T-helper 1 cell treated with Interleukin-12 subunit alpha and Interleukin-12 subunit beta and Interleukin-4 antibody, amounts not matched to agents 30 μg/mL and 1 μg/mL, for 36 hours (primary cell): ENCODE measurements around the gene MRPL10.

ENCODE experiments used
- H3K27ac Mint-ChIP-seq: one replicate; pipeline ENCODE4 v1.8.0; 2021; ENCODE audit warnings: mild to moderate bottlenecking, mixed read lengths
- H3K27me3 Mint-ChIP-seq: one replicate; pipeline ENCODE4 v1.8.0; 2021; ENCODE audit warnings: low read depth, mixed read lengths
- H3K36me3 Mint-ChIP-seq: one replicate; pipeline ENCODE4 v1.8.0; 2021; ENCODE audit warnings: low read depth, mixed read lengths
- H3K4me1 Mint-ChIP-seq: one replicate; pipeline ENCODE4 v1.8.0; 2021; ENCODE audit warnings: low read depth, mixed read lengths
- H3K4me3 Mint-ChIP-seq: one replicate; pipeline ENCODE4 v1.8.0; 2021; ENCODE audit warnings: mild to moderate bottlenecking, moderate library complexity, mixed read lengths
- H3K9me3 Mint-ChIP-seq: one replicate; pipeline ENCODE4 v1.8.0; 2021; ENCODE audit warnings: mixed read lengths

MRPL10 gene

DNA sequence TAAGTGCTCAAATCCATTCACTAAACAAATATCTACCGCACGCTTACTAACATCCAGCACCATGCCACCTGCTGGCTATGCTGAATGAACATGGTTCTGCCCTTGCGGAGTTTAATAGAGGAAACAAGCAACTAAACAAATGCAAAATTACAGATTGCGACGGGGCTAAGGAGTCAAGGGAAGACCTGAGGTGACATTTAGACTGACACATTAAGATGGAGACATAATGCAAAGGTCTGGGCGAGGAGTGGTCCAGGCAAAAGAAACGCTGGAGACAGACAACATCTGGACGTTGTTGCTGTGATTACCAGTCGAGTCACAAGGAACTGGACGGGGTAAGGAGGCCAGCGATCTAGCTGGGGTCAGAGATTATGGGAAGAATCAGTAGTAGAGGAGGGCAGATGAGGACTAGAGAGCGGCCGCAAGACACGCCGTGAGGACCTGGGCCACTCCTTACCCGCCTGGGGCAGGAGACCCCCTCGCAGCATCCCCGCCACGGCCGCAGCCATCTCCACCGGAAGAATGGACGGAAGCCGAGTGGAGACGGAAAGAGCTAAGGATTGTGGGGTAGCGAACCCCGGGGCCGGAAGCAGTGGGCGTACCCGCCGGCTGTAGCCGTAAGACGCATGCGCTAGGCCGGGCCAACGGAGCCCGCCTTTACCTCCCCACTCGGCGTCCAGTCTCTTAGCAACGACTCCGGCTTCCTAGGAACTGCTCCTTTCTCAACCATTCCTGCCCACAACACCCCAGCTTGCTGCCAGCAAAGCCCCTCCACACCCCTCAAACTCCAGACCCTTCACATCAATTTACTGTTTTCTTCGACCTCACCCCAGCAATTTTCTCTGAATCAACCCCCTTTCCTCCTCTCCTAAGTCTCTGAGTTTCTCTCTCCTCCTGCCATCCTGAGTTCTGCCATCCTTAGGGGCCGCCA is at the start of gene MRPL10, which contains the start of gene LRRC46:
MRPL10 (minus strand) TSS at position 539 of the 931 bp plus-strand sequence; CDS start at position 509, 30 bp downstream.
LRRC46 (plus strand) TSS at position 668 of the 931 bp plus-strand sequence. CDS start 320 bp downstream, outside the sequence.
- Mint-ChIP-seq H3K27me3 (no peaks in the 10 kb centered on the region), H3K27ac (peak within 1 kb of the TSS; percentile 95), H3K4me3 (peak within 1 kb of the TSS; percentile 97), H3K36me3 (peaks cover 15% of the 10 kb centered on the region), H3K4me1 (peaks cover 32% of the 10 kb centered on the region), H3K9me3 (no peaks in the 10 kb centered on the region)

- no peak overlapping the region for H3K27ac Mint-ChIP-seq
- peaks cover 15% of the 10 kb centered on the region for H3K4me1 Mint-ChIP-seq
- no peaks in the 10 kb centered on the region for H3K36me3 Mint-ChIP-seq
- no peak overlapping the region for H3K4me3 Mint-ChIP-seq
- peaks cover 33% of the 10 kb centered on the region for H3K27me3 Mint-ChIP-seq
- no peaks in the 10 kb centered on the region for H3K9me3 Mint-ChIP-seq
Observed at GRCh38 chr17:47879776-47880454, 48.6 kb upstream of the MRPL10 start.

- no peaks in the 10 kb centered on the region for H3K9me3 Mint-ChIP-seq
- peaks cover 41% of the 10 kb centered on the region for H3K27me3 Mint-ChIP-seq
- no peak overlapping the region for H3K4me3 Mint-ChIP-seq
- no peaks in the 10 kb centered on the region for H3K36me3 Mint-ChIP-seq
- peaks cover 14% of the 10 kb centered on the region for H3K4me1 Mint-ChIP-seq
- H3K27ac Mint-ChIP-seq, result no peak overlapping the region
Observed at GRCh38 chr17:47879028-47879585, 47.8 kb upstream of the MRPL10 start.

- no peaks in the 10 kb centered on the region for H3K9me3 Mint-ChIP-seq
- H3K27me3 Mint-ChIP-seq, result peaks cover 48% of the 10 kb centered on the region
- H3K36me3 Mint-ChIP-seq, result no peaks in the 10 kb centered on the region
- H3K27ac Mint-ChIP-seq, result no peak overlapping the region
- no peak overlapping the region for H3K4me3 Mint-ChIP-seq
- peaks cover 13% of the 10 kb centered on the region for H3K4me1 Mint-ChIP-seq
Observed at GRCh38 chr17:47878203-47879027, 47.1 kb upstream of the MRPL10 start.

DNA sequence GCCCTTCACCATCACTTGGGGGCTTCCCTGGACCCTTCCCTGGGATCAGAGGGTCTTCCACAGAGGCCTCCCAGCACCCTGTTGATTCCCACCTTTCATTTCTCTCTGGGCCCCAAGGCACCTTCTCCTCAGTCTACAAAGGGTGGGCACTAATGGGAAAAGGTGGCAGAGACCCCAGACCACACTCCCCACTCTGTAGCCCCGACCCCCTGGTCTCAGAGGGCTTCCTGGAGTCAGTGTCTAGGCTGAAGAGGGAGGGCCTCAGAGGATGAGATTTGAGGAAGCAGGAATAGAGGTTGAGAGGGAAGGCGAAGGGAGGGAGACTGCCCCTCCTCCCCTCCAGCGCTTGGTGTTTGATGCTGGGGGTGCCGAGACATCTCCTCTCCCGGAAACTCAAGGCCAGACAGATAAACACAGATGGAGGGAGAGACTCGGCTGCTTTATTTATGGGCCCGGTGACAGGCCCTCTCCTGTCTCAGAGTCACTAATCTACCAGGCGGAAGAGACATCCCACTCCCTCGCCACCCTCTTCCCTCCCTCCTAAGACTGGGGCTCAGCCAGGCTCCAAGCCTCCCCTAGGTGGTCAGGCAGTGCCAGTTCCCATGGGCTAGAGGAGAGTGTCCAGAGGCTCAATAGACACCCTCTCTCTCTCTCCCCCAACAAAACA is 46.2 kb upstream of the MRPL10 start:
- H3K4me1 Mint-ChIP-seq, result peaks cover 4% of the 10 kb centered on the region
- no peaks in the 10 kb centered on the region for H3K9me3 Mint-ChIP-seq
- no peak overlapping the region for H3K27ac Mint-ChIP-seq
- H3K36me3 Mint-ChIP-seq, result no peaks in the 10 kb centered on the region
- H3K27me3 Mint-ChIP-seq, result peaks cover 54% of the 10 kb centered on the region
- H3K4me3 Mint-ChIP-seq, result no peak overlapping the region

GRCh38 chr17:47875011-47875985 is 44.0 kb upstream of the MRPL10 start:
- H3K4me3 Mint-ChIP-seq, result no peak overlapping the region
- H3K9me3 Mint-ChIP-seq, result no peaks in the 10 kb centered on the region
- peaks cover 4% of the 10 kb centered on the region for H3K4me1 Mint-ChIP-seq
- H3K27ac Mint-ChIP-seq, result no peak overlapping the region
- peaks cover 65% of the 10 kb centered on the region for H3K27me3 Mint-ChIP-seq
- no peaks in the 10 kb centered on the region for H3K36me3 Mint-ChIP-seq

DNA sequence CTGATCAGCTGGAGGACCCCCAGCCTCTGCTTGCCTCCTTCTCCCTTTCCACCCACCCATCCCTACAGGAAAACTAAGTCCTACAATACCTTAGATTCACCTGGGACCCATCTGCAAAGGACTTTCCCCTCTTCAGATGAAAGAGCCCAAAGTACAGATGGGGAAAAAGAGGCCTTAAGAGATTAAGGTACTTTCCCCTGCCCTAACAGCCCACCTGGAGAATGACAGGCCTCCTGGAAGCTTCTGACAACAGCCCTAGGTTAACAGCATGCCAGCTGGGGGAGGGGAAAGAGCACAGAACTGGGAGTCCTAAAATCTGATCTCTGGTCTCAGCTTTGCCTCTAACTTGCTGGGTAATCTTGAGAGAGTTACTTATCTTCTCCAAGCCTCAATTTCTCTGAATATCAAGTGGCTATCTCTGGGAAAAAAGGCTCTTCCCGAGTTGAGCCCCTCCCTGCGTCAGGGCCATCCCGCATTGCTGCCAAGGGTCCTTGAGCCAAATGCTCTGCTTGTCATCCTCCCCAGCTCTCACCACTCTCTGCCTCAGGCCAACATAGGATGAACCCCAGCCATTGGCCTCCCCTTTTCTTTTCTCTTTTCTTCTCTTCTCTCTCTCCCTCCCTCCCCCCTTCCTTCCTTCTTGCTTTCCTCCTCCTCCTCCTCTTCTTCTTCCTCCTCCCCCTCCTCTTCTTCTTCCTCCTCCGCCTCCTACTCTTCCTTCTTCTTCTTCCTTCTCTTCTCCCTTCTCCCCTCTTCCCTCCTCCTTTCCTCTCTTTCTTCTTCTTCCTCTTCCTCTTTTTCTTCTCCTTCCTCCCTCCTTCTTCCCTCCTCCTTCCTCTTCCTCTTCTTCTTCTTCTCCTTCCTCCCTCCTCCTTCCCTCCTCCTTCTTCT is 42.1 kb upstream of the MRPL10 start:
- Mint-ChIP-seq H3K9me3 (no peaks in the 10 kb centered on the region), H3K4me3 (no peak overlapping the region), H3K27me3 (peaks cover 71% of the 10 kb centered on the region), H3K4me1 (no peaks in the 10 kb centered on the region), H3K36me3 (no peaks in the 10 kb centered on the region), H3K27ac (no peak overlapping the region)

DNA sequence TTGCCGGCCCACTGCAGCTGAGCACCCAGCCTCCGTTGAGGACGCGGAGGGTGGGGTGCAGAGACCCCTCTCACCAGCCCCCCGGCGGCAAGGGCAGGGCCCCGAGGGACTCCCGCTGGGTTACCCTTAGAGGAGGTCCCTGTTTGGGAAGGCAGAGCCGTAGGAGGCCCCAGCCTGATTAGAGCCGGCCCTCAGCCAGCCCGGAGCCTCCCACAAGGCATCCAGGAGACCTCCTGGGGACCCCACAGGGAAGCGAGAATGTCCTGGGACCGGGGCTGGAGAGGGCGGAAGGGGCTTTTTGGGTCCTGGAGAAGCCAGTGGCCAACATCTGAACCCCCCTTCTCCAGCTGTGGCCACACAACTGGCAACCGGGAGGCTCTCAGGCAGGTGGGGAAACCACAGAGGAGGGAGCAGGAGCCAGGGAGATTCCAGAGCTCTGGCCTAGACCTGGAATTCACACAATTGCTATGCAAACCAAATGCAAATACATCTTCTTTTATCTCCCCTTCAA is 41.4 kb upstream of the MRPL10 start:
- Mint-ChIP-seq H3K27ac (no peak overlapping the region), H3K4me1 (no peaks in the 10 kb centered on the region), H3K27me3 (peaks cover 66% of the 10 kb centered on the region), H3K4me3 (no peak overlapping the region), H3K36me3 (no peaks in the 10 kb centered on the region), H3K9me3 (no peaks in the 10 kb centered on the region)

DNA sequence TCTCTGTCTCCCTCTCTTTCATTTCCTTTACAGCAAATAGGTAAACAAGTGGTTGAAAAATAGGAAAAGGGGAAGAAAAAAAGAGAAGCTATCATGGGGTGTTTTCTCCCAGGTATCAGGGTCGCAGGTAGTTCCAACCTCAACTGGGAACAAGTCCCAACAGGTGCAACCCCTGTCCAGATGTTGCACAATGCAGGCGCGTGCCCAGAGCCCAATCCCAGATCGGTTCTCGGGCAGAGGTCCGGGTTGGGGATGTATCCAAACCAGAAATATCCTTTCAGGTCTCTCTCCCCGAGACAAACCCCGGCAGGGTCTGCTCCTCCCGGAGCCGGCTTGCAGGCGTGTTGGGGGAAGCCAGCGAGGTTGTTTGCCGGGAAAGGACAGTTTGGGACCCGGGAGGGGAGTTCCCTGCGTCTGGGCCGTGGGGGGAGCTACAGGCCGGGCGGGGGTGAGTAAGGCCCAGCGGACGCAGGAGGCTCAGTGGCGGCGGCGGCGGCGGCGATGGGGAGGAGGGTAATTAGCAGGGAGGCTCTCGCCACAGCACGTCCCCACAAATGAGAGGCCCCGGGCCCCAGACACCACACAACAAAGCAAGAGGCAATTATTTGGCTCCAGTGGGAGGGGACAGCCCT is 40.8 kb upstream of the MRPL10 start:
- Mint-ChIP-seq H3K4me3 (no peak overlapping the region), H3K36me3 (no peaks in the 10 kb centered on the region)

GRCh38 chr17:47871048-47871447 is 39.7 kb upstream of the MRPL10 start:
- Mint-ChIP-seq H3K9me3 (no peaks in the 10 kb centered on the region), H3K27me3 (peaks cover 62% of the 10 kb centered on the region), H3K4me3 (no peak overlapping the region), H3K4me1 (no peaks in the 10 kb centered on the region), H3K36me3 (no peaks in the 10 kb centered on the region), H3K27ac (no peak overlapping the region)

More for the DNA sequence above, 40.8 kb upstream of the MRPL10 start:
- Mint-ChIP-seq H3K27me3 (peaks cover 62% of the 10 kb centered on the region), H3K27ac (no peak overlapping the region), H3K9me3 (no peaks in the 10 kb centered on the region), H3K4me1 (no peaks in the 10 kb centered on the region)

- Mint-ChIP-seq H3K9me3 (no peaks in the 10 kb centered on the region), H3K4me1 (peaks cover 7% of the 10 kb centered on the region), H3K36me3 (no peaks in the 10 kb centered on the region), H3K4me3 (no peak overlapping the region), H3K27ac (no peak overlapping the region), H3K27me3 (peaks cover 59% of the 10 kb centered on the region)
Observed at GRCh38 chr17:47870056-47870455, 38.7 kb upstream of the MRPL10 start.
